Measurements from ENCODE around the gene CXCL3.

CXCL3 gene

DNA sequence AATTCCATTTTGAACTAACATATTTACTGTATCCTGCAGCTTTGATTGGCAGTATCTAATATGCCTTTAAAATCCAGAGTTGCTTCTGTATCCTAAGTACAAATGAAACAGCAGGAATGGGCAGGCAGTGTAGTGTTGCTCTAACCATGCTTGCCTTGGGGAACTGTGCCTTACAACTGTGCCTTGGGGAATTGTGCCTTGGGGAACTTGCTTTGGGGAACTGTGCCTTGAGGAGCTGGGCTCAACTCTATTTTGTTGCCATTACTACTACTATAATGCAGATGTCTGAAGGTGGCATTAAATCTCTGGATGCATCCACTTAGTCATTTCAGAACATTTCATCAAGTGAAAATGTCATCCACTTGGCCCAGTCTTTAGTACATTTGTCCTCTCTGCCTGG lies 6.9 kb downstream of the CXCL3 start:
- no peak for DNase-seq (ENCODE audit: low spot score)
- TF ChIP-seq, protein P1, sequence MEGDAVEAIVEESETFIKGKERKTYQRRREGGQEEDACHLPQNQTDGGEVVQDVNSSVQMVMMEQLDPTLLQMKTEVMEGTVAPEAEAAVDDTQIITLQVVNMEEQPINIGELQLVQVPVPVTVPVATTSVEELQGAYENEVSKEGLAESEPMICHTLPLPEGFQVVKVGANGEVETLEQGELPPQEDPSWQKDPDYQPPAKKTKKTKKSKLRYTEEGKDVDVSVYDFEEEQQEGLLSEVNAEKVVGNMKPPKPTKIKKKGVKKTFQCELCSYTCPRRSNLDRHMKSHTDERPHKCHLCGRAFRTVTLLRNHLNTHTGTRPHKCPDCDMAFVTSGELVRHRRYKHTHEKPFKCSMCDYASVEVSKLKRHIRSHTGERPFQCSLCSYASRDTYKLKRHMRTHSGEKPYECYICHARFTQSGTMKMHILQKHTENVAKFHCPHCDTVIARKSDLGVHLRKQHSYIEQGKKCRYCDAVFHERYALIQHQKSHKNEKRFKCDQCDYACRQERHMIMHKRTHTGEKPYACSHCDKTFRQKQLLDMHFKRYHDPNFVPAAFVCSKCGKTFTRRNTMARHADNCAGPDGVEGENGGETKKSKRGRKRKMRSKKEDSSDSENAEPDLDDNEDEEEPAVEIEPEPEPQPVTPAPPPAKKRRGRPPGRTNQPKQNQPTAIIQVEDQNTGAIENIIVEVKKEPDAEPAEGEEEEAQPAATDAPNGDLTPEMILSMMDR (IDR thresholded peaks at IDR 0.05; ENCODE audit: extremely low read depth, missing control alignments) = no peak

DNA sequence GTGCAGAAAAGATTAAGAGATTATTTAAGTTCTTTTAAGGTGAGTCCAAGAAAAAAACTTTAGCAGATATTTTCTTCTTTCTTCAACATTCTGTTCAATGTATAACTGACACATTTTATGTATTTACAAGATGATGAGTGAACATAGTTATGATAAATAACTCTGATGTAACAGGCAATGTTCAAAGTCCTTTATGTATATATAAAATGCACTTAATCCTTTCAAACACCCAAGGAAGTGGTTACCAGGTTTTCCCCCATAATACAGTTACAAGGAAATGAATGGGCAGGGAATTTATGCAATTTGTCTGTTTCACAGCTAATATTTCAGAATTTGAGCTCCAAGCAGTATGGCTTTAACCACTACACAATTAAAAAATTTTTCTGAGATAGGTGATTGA lies 8.2 kb downstream of the CXCL3 start:
- no peak for DNase-seq (ENCODE audit: low spot score)
- TF ChIP-seq, protein P1 (IDR thresholded peaks at IDR 0.05; ENCODE audit: extremely low read depth, missing control alignments) = no peak

DNA sequence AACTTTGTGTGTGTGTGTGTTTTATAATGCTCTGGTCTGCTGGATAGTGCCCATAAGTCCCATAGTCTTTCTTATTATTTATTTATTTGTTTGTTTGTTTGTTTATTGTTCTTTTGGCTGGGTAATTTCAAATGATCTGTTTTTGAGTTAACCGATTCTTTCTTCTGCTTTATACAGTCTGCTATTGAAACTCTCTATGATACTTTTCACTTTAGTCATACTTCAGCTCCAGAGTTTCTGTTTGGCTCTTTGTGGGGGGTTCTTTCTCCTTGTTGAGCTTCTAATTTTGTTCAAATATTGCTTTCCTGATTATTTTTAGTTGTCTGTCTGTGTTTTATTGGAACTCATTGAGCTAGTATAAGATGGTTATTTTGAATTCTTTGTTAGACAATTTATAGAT lies 10.0 kb downstream of the CXCL3 start:
- TF ChIP-seq, protein P1 (IDR thresholded peaks at IDR 0.05; ENCODE audit: extremely low read depth, missing control alignments) = no peak
- no peak for DNase-seq (ENCODE audit: low spot score)

DNA sequence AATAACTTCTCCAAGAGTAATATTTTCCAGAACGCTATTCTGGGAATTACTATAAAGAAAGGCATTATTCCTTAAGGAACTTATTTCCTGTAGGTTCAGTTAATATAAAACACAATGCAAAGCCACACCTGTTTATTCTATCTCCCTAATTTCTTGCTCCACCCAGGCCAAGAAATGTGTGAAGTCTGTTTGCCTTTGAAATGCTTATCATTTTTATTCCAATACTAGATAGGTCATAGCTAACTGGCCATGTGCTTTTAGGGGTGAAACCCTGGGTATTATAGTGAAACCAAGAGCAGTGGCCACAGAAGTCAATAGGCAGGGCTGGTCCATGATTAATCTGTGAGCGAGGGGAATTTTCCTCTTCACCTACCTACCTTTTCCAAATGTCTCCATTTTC lies 14.8 kb downstream of the CXCL3 start:
- DNase-seq (ENCODE audit: low spot score) = no peak
- TF ChIP-seq, protein P1 (IDR thresholded peaks at IDR 0.05; ENCODE audit: extremely low read depth, missing control alignments) = no peak

DNA sequence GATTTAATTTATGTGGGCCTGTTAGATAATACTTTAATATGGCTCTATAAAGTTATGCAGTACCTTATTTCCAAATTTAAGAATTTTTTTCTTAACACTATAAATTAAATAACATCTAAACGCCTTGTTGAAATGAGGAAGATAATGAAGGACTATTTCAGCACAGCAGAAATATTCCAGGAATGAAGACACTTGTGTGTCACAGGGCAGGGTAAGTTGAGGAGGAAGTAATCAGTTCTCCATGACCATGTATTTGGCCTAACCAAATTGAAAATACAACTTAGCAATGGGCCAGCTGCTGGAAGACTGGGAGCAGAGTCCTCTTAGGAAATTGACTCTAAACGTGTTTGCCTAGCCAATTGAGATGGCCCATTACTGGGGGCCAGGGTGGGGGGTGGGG lies 16.9 kb downstream of the CXCL3 start:
- TF ChIP-seq, protein P1 (IDR thresholded peaks at IDR 0.05; ENCODE audit: extremely low read depth, missing control alignments) = no peak
- DNase-seq (ENCODE audit: low spot score) = no peak

DNA sequence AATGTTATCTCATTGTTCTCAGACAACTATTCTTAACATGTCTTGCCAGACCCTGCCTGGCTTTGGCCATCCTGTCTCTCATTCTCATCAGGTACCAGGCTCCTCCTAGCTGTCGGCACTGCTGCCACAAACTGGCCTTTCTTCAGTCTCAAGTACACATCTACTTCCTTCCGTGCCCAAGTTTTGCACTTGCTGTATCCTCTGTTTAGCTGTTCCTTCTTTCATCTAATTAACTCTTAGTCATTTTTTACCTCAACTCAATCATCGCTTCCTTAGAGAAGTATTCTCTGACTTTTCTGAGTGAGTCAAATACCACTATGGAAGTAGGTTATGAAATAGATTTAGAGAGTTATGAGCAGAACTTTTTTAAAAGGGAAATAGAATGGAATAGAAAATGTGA lies 19.7 kb downstream of the CXCL3 start:
- TF ChIP-seq, protein P1 (IDR thresholded peaks at IDR 0.05; ENCODE audit: extremely low read depth, missing control alignments) = no peak
- DNase-seq (ENCODE audit: low spot score) = no peak

DNA sequence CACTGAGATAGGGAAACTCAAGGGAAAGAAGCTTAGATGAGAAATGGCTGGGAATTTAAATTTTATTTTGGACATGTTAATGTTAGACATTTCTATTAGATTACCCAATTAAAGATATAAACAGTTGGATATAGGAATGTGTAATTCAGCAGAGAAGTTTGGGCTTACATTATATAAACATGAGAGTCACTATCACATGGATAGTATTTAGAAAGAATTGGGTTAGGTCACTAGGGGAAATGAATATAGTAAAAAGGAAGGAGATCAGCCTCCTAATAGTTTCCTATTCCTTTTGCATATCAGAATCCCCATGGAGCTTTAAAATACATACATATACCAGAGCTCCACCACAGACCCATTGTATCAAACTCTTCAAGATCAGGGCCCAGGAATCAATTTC lies 20.4 kb downstream of the CXCL3 start:
- TF ChIP-seq, protein P1 (IDR thresholded peaks at IDR 0.05; ENCODE audit: extremely low read depth, missing control alignments) = no peak

More for the DNA sequence above, 20.4 kb downstream of the CXCL3 start:
- DNase-seq (ENCODE audit: low spot score) = no peak
